HG03025 (cell line): Measurements from ENCODE around the gene SAXO2.
"Not testable (repeated sequence)": the region's sequence is repeated elsewhere in the genome, so short reads cannot be mapped to it uniquely, and the experiment has no call there.

Source experiments
- ATAC-seq: cut with Tn5 transposase; IDR thresholded peaks from one replicate; pipeline ENCODE4 v1.9.1; 2021; ENCODE audit warnings: mild to moderate bottlenecking, moderate library complexity; ENCODE audit not compliant: unreplicated experiment, low FRiP score

The SAXO2 gene

DNA sequence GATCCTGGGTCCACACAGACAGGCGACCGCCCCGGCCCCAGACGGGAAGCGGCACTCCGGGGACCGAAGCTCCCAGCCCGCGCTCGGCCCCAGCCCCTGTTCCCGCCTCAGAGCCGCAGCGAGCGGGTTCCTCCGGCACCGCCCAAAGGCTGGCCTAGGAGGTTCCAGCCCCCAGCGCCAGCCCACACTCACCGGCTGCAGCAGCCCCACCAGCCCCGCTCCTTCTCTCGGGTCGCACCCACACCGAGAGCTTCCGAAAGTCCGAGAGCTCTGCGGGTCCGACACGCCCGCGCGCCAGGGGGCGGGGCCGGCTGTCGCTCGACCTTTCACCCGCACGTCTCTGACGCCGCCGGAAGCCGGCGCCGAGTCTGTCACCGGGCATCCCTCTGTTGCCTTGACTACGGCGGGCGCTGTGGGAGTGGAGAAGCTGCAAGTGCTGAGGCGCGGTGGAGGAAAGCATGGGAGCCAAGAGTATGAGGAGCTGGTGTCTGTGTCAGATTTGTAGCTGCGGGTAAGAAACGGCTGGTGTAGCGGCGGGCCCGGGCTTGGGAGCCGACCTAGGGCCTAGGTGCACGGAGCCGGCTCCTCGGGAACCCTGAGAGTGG, at the start of gene SAXO2, which contains the start of gene EFL1:
TSS of gene SAXO2 (plus strand) at position 397 of the 605 bp plus-strand sequence. CDS start at position 459, 62 bp downstream.
TSS of gene EFL1 (minus strand) at position 313 of the 605 bp plus-strand sequence. CDS start 956 bp downstream, outside the sequence.
- peak; percentile 94 for ATAC-seq

DNA sequence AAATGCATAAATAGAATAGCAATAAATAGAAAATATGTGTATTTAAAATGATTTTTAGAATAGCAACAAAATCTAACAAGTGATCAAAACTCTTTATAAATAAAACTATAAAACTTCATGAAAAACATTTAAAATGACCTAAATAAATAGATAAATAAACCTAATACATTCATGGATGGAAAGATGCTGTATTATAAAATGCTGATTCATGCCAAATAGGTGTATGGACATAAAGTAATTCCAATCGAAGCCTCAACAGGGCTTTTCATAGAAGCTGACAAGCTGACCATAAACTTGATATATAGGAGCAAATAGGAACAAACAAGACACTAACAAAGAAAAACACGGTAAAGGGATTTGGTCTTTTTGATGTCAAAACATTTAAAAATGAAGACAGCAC, 46.5 kb upstream of the SAXO2 start:
- ATAC-seq, result not testable (repeated sequence)

GRCh38 chr15:82221535-82221934, 41.1 kb upstream of the SAXO2 start:
- ATAC-seq, result not testable (repeated sequence)

DNA sequence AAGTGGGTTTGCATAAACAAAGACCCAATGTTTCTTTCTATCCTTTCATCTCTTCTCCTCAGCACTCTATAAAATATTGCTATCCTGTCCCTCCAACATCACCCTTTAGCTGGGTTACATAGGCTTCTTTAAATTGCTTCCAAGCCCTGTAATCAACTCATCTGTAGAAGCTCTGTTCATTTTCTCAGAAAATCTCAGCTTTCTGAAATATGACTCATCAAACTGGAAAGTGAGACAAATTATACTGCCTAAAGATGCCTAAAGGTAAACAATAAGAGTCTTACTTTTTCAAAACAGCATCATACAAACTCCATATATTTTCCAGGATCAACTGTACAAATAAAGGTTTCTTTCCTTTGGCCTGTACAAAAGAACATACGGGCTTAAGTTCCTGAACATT, 33.9 kb upstream of the SAXO2 start:
- no peak for ATAC-seq

- ATAC-seq, result no peak
Measured at GRCh38 chr15:82231233-82231632, 31.4 kb upstream of the SAXO2 start.

DNA sequence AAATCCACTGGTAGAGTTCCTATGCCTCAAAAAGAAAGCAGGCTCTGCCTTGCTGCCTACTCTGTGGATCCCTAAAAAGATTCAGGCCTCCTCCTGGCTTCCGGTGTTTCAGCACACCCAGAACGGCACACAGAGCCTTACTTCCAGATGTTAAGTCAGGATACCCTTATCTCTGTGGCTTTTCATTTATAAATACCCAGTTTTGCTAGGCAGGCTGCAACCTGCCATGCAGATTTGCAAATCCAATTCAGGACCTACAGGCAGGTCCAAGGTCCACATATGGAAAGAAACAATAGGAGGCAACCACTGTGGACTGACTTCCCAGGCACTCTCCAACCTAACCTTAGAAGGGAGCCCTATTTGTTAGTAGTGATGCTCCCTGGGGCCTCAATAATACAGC, 30.8 kb upstream of the SAXO2 start:
- no peak for ATAC-seq

DNA sequence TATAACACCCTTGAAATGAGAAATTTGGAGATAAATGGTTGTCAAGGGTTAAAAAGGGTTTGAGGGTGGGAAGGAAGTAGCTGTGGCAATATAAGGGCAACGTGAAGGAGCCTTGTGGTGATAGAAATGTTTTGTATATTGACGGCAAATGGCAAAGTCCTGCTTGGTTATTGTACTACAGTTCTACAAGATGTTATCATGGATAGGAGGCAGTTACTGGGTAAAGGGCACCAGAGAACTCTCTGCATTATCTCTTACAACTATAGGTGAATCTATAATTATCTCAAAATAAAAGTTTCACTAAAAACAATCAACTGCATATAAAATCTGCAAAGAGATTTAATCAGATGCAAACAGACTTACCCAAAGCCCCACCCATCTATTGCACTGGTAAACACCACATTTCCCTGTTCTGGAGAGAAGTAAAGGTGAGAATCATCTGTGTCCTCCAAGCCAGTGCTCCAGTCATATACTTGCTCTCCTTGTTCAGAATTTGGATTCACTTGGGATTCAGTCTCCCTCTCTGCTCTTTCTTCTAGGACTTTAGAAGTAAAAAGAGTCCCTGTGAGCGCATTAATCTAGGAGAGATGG, 24.6 kb upstream of the SAXO2 start:
- ATAC-seq, result not testable (repeated sequence)

- no peak for ATAC-seq
Measured at GRCh38 chr15:82239685-82240391, 22.8 kb upstream of the SAXO2 start.

GRCh38 chr15:82241836-82242499, 20.6 kb upstream of the SAXO2 start:
- not testable (repeated sequence) for ATAC-seq

DNA sequence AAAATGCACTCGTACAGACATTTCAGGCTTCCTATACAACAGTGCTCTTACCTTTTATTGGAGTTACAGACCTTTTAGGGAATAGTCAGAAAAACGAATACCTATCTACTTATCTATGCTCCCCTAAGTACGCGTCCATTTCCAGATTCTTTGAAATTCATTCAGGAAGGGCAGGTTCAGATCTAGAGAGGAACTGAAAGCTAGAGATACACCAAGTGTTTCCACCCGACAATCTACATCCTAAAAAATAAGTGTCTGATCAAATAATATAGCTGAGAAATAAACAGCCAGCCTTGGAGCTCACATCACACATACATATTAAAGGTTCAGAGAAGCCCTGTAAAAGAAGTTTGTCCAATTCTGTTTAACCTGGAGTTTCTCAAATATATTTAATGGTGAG, 19.0 kb upstream of the SAXO2 start:
- not testable (repeated sequence) for ATAC-seq

DNA sequence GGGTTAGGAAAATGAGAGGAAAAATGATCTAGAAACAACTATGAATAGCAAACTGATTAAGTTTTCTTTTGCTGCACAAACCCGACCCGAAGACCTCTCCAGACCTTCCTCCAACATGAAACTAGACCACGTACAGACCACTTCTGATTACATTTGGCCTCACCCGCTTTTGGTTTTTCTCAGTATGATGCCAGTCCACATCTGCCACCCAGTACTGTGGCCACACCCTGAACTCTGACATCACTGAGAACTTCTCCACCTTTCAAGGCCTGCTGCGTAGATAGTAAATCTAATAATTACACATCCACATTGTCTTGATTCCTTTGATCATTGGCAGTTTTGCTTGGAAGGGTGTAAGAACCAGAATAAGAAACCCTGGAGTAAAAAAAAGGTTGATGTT, 16.7 kb upstream of the SAXO2 start:
- not testable (repeated sequence) for ATAC-seq

DNA sequence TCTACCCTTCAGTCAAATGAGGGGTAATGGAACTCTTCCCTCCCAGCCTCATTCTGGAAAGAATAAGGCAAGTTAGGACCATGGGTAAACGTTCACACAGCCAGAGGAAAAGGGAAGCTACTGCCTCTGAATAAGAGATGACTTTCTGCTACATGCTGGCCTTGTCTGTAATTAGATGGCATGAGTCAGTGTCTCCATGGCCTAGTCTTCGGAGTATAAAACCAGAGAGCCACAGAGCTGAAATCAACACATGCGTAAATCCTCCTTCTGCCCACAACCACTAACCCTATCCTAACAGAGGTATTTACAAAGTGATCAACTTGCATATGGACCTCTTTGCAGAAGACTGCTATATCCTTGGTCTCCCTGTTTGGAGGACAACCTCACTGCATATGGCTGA, 14.4 kb upstream of the SAXO2 start:
- ATAC-seq, result not testable (repeated sequence)

DNA sequence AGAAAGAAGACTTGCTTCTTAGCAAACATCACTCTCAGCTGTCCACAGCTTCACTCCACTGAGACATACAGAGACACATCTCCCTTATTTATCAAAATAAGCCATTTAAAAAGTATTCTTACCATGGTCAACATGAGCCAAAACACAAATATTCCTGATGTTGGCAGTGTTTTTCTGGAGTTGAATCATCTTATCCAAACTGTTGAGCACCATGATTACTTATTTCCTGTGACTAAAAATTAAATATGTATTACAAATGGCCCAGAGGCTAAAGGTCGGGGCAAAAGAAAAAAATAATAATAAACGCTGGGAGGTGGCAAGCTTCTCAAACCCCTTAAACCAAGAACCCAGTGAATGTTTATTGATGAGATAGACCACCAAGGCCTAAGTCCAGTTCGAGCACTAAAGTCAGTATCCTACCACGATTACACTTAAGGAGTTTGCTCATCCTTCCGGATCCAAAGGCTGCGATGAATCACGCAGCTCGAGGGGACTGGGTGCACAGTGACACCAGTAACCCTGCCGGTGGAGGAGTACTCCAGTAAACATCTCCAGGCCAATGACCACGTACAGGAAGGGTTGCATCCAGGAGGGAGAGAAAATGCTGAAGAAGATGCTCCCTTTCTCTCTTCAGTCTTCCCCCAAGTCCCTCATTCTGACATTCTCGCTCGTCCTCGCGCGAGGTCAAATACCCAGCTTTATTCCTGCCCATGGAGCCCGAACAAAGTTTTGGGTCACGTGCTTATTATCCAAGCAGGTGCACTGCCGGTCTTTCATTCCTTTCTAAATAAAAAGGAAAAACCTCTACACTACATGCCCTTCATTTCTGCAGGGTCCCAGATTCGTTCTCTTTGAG, 824 bp upstream of the SAXO2 start:
- ATAC-seq, result peak; percentile 13

DNA sequence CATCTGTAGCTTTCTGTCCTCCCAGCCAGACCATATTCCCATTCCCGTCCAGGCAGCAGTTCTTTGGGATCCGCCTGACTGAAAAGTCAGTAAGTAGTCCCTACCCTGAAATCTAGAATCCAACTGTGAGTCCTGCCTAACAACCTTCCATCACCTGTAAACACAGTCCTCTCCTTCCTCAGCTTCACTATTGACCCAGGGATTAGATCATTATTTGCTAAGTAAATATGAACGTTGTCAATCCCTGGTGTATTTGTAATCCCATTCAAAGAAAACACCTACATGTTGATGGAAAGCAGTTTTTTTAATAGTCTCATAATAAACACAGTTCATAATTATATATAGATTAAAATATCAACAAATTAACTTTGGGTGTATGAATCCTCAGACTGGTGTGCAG, 732 bp downstream of the SAXO2 start:
- no peak for ATAC-seq

DNA sequence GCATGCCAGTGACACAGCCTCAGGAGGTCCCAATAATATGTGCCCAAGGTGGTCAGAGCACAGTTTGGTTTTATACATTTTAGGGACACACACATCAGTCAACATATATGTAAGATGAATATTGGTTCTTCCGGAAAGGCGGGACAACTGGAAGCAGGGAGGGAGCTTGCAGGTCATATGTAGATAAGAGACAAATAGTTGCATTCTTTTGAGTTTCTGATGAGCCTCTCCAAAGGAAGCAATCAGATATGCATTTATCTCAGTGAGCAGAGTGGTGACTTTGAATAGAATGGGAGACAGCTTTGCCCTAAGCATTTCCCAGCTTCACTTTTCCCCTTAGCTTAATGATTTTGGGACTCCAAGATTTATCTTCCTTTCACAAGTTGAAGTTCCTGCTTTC, 4.5 kb downstream of the SAXO2 start:
- ATAC-seq, result not testable (repeated sequence)

GRCh38 chr15:82268454-82268853, 5.8 kb downstream of the SAXO2 start:
- not testable (repeated sequence) for ATAC-seq

GRCh38 chr15:82272154-82272553, 9.5 kb downstream of the SAXO2 start:
- ATAC-seq, result no peak

- ATAC-seq, result no peak
Measured at GRCh38 chr15:82275410-82275809, 12.8 kb downstream of the SAXO2 start.

DNA sequence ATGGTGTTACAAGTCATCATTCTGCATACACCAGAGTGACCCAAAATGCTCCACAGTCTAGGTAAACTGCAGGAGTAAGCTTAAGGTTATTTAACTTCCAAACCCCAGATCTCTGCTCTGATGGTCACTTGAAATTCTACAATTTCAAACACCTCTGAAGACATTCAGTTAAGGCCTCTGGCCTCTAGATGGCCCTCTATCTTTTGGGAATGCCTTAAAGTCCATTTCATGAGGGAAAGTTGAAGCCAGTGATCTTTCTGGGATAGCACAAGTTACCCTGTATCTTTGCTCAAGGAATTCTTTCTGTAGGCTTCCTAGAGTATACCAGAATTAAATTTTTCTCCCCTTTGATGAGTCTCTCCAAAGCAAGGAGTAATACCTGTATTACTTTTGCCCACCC, 18.7 kb downstream of the SAXO2 start:
- not testable (repeated sequence) for ATAC-seq

DNA sequence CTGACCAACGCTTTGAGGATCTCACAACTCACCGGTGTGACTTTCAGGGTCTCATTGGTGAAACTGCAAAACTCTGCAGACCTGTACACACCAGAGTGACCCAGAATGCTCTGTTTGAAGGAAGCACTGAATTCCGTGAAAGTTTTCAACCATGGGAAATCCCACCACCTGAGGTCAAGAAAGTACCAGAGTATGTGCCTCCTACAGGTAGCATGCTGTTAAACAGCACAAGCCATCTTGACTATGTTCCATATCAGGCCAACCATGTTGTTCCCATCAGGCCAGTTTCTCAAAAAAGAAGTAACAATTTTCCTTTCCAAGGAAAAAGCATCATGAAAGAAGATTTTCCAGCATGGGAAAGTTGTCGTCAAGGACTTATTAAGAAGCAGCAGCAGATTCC, 19.8 kb downstream of the SAXO2 start:
- not testable (repeated sequence) for ATAC-seq
